B cell (primary cell): Measurements from ENCODE around the gene AFF1. TPM values are rescaled to one million over a fixed set of nuclear protein-coding genes. Genes with fewer than 3 reads are reported as not detected.

ENCODE experiments used
- ATAC-seq: fragments of 200-7000 bp; cut with Tn5 transposase; one replicate; pipeline ENCODE4 v1.10.0; 2021; ENCODE audit warnings: low read depth, mild to moderate bottlenecking, moderate number of reproducible peaks, moderate library complexity
- CTCF ChIA-PET: fragments of 350-600 bp; sonication (Branson Sonifier 250); formaldehyde crosslinking; loops from one replicate; lab custom pipeline; 2021; ENCODE audit warnings: antibody characterized with exemption, inconsistent platforms; lab: Charles Lee
- POLR2A ChIA-PET: fragments of 350-600 bp; sonication (Branson Sonifier 250); formaldehyde crosslinking; loops from one replicate; lab custom pipeline; 2021; ENCODE audit warnings: antibody characterized with exemption; lab: Charles Lee
- DNase-seq: peaks from one replicate; pipeline ENCODE4 v3.0.0; 2013
- H2AFZ ChIP-seq: 2 replicates; pipeline ENCODE4 v1.6.1; 2012; ENCODE audit warnings: mild to moderate bottlenecking, low read depth, low read length; ENCODE audit not compliant: insufficient read depth, poor library complexity, severe bottlenecking
- H3K27ac ChIP-seq, 2 donors: 1 replicate in 1 of 2; 2 replicates in 1 of 2; pipeline ENCODE4 v1.5.1; 2012 to 2013; ENCODE audit warnings: low read length in 2 of 2, mild to moderate bottlenecking in 2 of 2, moderate library complexity in 1 of 2
- H3K27me3 ChIP-seq, 4 experiments: fragments of 200-600 bp in 1 of 4; sonication (generic) in 1 of 4; replicated peaks in 1 of 4; 1 replicate in 2 of 4; 2 replicates in 2 of 4; pipeline versions ENCODE4 v1.6.1 to v1.7.0; 2013 to 2016; ENCODE audit warnings: low read length in 3 of 4, mild to moderate bottlenecking in 2 of 4, mixed read lengths in 1 of 4, moderate library complexity in 1 of 4; ENCODE audit not compliant: insufficient read depth in 4 of 4, control insufficient read depth in 3 of 4; ENCODE audit errors: control extremely low read depth in 1 of 4
- H3K36me3 ChIP-seq, 2 experiments: replicated peaks in 1 of 2; 1 replicate in 1 of 2; 2 replicates in 1 of 2; pipeline versions ENCODE4 v1.6.1 to v1.7.1; 2013; ENCODE audit warnings: low read length in 1 of 2; ENCODE audit not compliant: insufficient read depth in 2 of 2, control insufficient read depth in 1 of 2; ENCODE audit errors: control extremely low read depth in 1 of 2, extremely low read depth in 1 of 2
- H3K4me1 ChIP-seq, 2 donors: fragments of 200-600 bp in 1 of 2; sonication (generic) in 1 of 2; 1 replicate in 1 of 2; 2 replicates in 1 of 2; pipeline versions ENCODE4 v1.5.1 to v1.6.1; 2013 to 2017; ENCODE audit warnings: low read length in 2 of 2; ENCODE audit not compliant: control insufficient read depth in 2 of 2, insufficient read depth in 2 of 2
- H3K4me2 ChIP-seq: replicated peaks from 2 replicates; pipeline ENCODE3; 2012; ENCODE audit warnings: mild to moderate bottlenecking, low read depth, low read length; ENCODE audit not compliant: poor library complexity, severe bottlenecking
- H3K4me3 ChIP-seq, 5 experiments: fragments of 200-600 bp in 1 of 5; sonication (generic) in 1 of 5; 1 replicate in 3 of 5; 2 replicates in 2 of 5; pipeline versions ENCODE4 v1.5.1 to v1.7.0; 2011 to 2016; ENCODE audit warnings: low read length in 4 of 5, mild to moderate bottlenecking in 4 of 5, low read depth in 2 of 5, control low read depth in 1 of 5, moderate library complexity in 1 of 5; ENCODE audit not compliant: insufficient read depth in 1 of 5; ENCODE audit errors: control extremely low read depth in 1 of 5, extremely low read depth in 1 of 5
- H3K79me2 ChIP-seq: fragments of 200-600 bp; sonication (generic); one replicate; pipeline ENCODE4 v1.6.0; 2016; ENCODE audit warnings: low read length; ENCODE audit not compliant: control insufficient read depth, insufficient read depth
- H3K9ac ChIP-seq: fragments of 200-600 bp; sonication (generic); 2 replicates; pipeline ENCODE4 v1.6.1; 2017; ENCODE audit warnings: mild to moderate bottlenecking, low read length, moderate library complexity
- H3K9me3 ChIP-seq, 3 donors: one replicate each; pipeline versions ENCODE4 v1.6.1 to v1.7.1; 2013; ENCODE audit warnings: low read length in 2 of 3; ENCODE audit not compliant: control insufficient read depth in 2 of 3, insufficient read depth in 1 of 3; ENCODE audit errors: control extremely low read depth in 1 of 3
- H4K20me1 ChIP-seq: 2 replicates; pipeline ENCODE4 v1.6.0; 2012; ENCODE audit warnings: mild to moderate bottlenecking, low read length; ENCODE audit not compliant: insufficient read depth, control insufficient read depth, poor library complexity, severe bottlenecking
- H3K27ac Mint-ChIP-seq: one replicate; pipeline ENCODE4 v1.8.0; 2021; ENCODE audit warnings: mixed read lengths
- H3K27me3 Mint-ChIP-seq: one replicate; pipeline ENCODE4 v1.8.0; 2021; ENCODE audit warnings: mixed read lengths
- H3K4me1 Mint-ChIP-seq: one replicate; pipeline ENCODE4 v1.8.0; 2021; ENCODE audit warnings: mixed read lengths
- H3K4me3 Mint-ChIP-seq: one replicate; pipeline ENCODE4 v1.8.0; 2021; ENCODE audit warnings: mixed read lengths
- H3K9me3 Mint-ChIP-seq: one replicate; pipeline ENCODE4 v1.8.0; 2022; ENCODE audit warnings: mixed read lengths; ENCODE audit not compliant: insufficient read depth
- CTCF ChIP-seq: fragments of 200-600 bp; IDR thresholded peaks from one replicate; pipeline ENCODE4 v1.8.0; 2022; ENCODE audit warnings: antibody characterized with exemption, mild to moderate bottlenecking
- EZH2 ChIP-seq: IDR thresholded peaks from 2 replicates; pipeline ENCODE4 v1.6.1; 2012; ENCODE audit warnings: borderline replicate concordance, low read depth, mild to moderate bottlenecking, moderate library complexity, low read length; ENCODE audit not compliant: insufficient read depth, poor library complexity, severe bottlenecking
- WGBS: methylation state at CpG from one replicate; pipeline ENCODE4 v1.1.5; 2013; ENCODE audit warnings: missing lambda C conversion rate; ENCODE audit not compliant: insufficient coverage; 5-methylcytosine and 5-hydroxymethylcytosine counted together
- intact Hi-C: fragments of 100-400 bp; cut with micrococcal nuclease; formaldehyde crosslinking; loops from one replicate; pipeline ENCODE4 v1.10.0; 2022
- polyA plus RNA-seq: library from polyadenylated mRNA; depleted of rRNA; stranded (reverse); fragments of >200 nt; gene quantifications from 2 replicates; pipeline ENCODE4 v1.2.3, GENCODE V29; 2012
- total RNA-seq, 2 donors: library from RNA; stranded (reverse); fragments of 120-200 nt in 1 of 2; gene quantifications; 1 replicate in 1 of 2; 2 replicates in 1 of 2; pipeline versions ENCODE4 v1.2.3 to v1.2.4, GENCODE V29; 2013 to 2022

AFF1 gene
- total and polyA plus RNA-seq, 2 donors (not counting 1 experiment from before 2014, with no cell fraction given), result 15.3 to 135 TPM

DNA sequence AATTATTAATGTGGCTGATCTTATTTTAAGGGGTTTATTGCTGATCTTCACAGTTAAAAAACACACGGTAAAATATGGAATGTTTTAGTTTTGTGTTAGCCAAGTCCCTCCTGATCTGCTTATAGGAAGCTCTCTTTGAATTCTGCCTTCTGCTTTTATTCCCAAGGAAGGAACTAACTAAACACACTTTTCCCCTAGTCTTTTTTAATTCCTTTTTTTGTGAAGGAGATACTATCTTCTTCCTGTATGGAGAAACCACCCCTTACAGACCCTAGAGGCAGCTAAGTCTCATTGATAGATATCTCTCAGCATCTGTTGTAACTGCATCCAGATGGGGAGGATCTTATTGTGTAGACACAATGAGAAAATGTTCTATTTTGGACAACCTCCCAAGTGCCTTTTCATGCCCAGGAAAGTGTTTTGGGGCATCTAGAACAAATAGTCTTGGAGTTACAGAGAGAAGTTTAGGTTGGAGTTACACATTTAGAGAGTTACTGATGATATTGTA, 64.4 kb downstream of the AFF1 start:
- POLR2A ChIA-PET, result interaction anchor here (2.1 kb wide), 1 partner anchor 8 kb away, joined by 20 read pairs; no protein-coding TSS in a partner anchor
- intact Hi-C loops, result no loop called here

More for the DNA sequence above, 64.4 kb downstream of the AFF1 start:
- Mint-ChIP-seq H3K27ac (peak overlapping the region; percentile 54), H3K4me1 (peaks cover 43% of the 10 kb centered on the region), H3K27me3 (no peaks in the 10 kb centered on the region), H3K9me3 (no peaks in the 10 kb centered on the region), H3K4me3 (peak overlapping the region; percentile 57)
- CTCF ChIA-PET, result interaction anchor here (1.2 to 1.9 kb wide), 9 partner anchors 10 to 94 kb away, joined by 3 to 20 read pairs (median 4); partner anchors contain the start of gene AFF1
- DNase-seq, result no peak
- Histone ChIP-seq H3K79me2 (peaks cover 70% of the 10 kb centered on the region), H2AFZ (no peak overlapping the region), H3K36me3 (peaks cover 0 to 1% of the 10 kb centered on the region in 2 experiments), H3K4me1 (peaks cover 37 to 39% of the 10 kb centered on the region in 2 donors), H3K27ac (no peak overlapping the region), H3K4me2 (peak overlapping the region; percentile 47), H3K4me3 (no peak overlapping the region), H4K20me1 (no peaks in the 10 kb centered on the region), H3K9ac (no peak overlapping the region), H3K9me3 (no peaks in the 10 kb centered on the region), H3K27me3 (no peaks in the 10 kb centered on the region)
- no peak for TF ChIP-seq EZH2
- TF ChIP-seq CTCF, result no peak
- no CpG with 5 or more reads among the region's 1 CpG for WGBS
- ATAC-seq, result no peak
